Measurements from ENCODE around the gene DOCK6. TPM values are rescaled to one million over a fixed set of nuclear protein-coding genes. Genes with fewer than 3 reads are reported as not detected.

DOCK6 gene
- total and polyA plus RNA-seq, 2 of the 13 experiments (the other 11 are each of a cell fraction or from before 2014, with no cell fraction given), result 5.4 to 38.1 TPM

DNA sequence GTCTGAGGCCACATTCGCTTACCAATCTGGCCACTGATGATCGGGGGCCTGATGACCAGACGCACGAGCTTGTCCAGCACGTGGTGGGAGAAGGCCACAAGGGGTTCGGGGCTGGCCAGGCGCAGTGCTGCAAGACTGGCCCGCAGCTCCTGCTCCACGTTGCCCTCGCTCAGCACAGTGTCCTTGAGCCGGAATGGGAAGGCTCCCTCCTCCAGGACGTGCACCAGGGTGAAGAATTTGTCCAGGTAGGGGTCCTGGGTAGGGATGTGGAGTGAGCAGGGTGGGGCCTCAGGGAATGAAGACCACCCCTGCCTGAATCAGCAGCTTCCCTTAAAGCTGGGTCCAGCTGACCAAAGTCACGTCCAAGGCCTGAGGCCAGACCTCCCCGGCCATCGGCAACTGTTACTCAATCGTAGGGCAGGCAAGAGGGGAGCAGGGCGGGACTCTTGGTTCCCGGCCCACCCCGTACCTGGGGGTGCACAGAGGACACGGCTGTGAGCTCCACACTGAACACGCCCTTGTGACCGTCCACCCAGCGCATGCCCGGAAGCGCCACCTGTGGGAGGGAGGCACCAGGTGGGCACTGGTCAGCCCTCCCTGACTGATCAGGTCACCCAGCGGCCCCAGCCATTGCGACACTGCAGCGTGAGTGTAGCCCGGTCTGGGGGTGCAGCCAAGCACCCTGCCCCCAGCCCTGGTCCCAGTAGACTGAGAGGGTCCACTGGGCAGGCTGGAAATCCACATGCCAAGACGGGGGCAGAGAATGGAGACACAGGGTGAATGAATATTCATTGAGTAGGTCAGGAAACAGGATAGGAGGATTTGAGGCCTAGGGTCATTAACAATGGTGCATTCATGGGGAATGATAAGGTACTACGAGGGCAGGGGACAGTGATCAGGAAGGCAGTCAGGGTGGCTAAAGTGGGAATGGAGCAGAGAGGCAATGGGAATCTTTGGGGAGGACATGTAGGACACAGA is 25.7 kb downstream of the DOCK6 start (continued):
- TF ChIP-seq, protein P1, sequence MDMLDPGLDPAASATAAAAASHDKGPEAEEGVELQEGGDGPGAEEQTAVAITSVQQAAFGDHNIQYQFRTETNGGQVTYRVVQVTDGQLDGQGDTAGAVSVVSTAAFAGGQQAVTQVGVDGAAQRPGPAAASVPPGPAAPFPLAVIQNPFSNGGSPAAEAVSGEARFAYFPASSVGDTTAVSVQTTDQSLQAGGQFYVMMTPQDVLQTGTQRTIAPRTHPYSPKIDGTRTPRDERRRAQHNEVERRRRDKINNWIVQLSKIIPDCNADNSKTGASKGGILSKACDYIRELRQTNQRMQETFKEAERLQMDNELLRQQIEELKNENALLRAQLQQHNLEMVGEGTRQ (IDR thresholded peaks at IDR 0.05; ENCODE audit: low read depth, low read length), result no peak
- TF ChIP-seq, protein P1 (CRISPR knock-in tag; IDR thresholded peaks at IDR 0.05; ENCODE audit: borderline replicate concordance), result no peak
- TF ChIP-seq KLF9 (CRISPR knock-in tag; IDR thresholded peaks at IDR 0.05; ENCODE audit: low read depth) (0 out of 2 replicates have a peak, but pooled peaks have one; percentile 45), ZBTB8A (CRISPR knock-in tag; IDR thresholded peaks at IDR 0.05; ENCODE audit: borderline replicate concordance, low read depth) (0 out of 2 replicates have a peak, but pooled peaks have one; percentile 44), ZNF672 (CRISPR knock-in tag; IDR thresholded peaks at IDR 0.05) (0 out of 2 replicates have a peak, but pooled peaks have one; percentile 54), ATF7 (IDR thresholded peaks at IDR 0.05) (no peak), ATF7 (CRISPR knock-in tag; IDR thresholded peaks at IDR 0.05) (no peak), SNAPC4 (CRISPR knock-in tag; IDR thresholded peaks at IDR 0.05) (peak; percentile 90; the same call in 1 of the 2 replicates), REXO4 (CRISPR knock-in tag; IDR thresholded peaks at IDR 0.05; ENCODE audit: borderline replicate concordance) (no peak; the same call in 1 of the 2 replicates), RBAK (CRISPR knock-in tag; IDR thresholded peaks at IDR 0.05) (no peak)
- TF ChIP-seq, protein P2, sequence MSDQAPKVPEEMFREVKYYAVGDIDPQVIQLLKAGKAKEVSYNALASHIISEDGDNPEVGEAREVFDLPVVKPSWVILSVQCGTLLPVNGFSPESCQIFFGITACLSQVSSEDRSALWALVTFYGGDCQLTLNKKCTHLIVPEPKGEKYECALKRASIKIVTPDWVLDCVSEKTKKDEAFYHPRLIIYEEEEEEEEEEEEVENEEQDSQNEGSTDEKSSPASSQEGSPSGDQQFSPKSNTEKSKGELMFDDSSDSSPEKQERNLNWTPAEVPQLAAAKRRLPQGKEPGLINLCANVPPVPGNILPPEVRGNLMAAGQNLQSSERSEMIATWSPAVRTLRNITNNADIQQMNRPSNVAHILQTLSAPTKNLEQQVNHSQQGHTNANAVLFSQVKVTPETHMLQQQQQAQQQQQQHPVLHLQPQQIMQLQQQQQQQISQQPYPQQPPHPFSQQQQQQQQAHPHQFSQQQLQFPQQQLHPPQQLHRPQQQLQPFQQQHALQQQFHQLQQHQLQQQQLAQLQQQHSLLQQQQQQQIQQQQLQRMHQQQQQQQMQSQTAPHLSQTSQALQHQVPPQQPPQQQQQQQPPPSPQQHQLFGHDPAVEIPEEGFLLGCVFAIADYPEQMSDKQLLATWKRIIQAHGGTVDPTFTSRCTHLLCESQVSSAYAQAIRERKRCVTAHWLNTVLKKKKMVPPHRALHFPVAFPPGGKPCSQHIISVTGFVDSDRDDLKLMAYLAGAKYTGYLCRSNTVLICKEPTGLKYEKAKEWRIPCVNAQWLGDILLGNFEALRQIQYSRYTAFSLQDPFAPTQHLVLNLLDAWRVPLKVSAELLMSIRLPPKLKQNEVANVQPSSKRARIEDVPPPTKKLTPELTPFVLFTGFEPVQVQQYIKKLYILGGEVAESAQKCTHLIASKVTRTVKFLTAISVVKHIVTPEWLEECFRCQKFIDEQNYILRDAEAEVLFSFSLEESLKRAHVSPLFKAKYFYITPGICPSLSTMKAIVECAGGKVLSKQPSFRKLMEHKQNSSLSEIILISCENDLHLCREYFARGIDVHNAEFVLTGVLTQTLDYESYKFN (CRISPR knock-in tag; conservative IDR thresholded peaks at IDR 0.05), result peak; percentile 86
- TF ChIP-seq, protein P3, sequence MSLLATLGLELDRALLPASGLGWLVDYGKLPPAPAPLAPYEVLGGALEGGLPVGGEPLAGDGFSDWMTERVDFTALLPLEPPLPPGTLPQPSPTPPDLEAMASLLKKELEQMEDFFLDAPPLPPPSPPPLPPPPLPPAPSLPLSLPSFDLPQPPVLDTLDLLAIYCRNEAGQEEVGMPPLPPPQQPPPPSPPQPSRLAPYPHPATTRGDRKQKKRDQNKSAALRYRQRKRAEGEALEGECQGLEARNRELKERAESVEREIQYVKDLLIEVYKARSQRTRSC (CRISPR knock-in tag; IDR thresholded peaks at IDR 0.05; ENCODE audit: low read depth), result no peak
- TF ChIP-seq, protein P4, sequence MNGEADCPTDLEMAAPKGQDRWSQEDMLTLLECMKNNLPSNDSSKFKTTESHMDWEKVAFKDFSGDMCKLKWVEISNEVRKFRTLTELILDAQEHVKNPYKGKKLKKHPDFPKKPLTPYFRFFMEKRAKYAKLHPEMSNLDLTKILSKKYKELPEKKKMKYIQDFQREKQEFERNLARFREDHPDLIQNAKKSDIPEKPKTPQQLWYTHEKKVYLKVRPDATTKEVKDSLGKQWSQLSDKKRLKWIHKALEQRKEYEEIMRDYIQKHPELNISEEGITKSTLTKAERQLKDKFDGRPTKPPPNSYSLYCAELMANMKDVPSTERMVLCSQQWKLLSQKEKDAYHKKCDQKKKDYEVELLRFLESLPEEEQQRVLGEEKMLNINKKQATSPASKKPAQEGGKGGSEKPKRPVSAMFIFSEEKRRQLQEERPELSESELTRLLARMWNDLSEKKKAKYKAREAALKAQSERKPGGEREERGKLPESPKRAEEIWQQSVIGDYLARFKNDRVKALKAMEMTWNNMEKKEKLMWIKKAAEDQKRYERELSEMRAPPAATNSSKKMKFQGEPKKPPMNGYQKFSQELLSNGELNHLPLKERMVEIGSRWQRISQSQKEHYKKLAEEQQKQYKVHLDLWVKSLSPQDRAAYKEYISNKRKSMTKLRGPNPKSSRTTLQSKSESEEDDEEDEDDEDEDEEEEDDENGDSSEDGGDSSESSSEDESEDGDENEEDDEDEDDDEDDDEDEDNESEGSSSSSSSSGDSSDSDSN (CRISPR knock-in tag; IDR thresholded peaks at IDR 0.05), result peak; percentile 84

All from HepG2 (cell line).